ENCODE results near the gene NRN1.

DNA sequence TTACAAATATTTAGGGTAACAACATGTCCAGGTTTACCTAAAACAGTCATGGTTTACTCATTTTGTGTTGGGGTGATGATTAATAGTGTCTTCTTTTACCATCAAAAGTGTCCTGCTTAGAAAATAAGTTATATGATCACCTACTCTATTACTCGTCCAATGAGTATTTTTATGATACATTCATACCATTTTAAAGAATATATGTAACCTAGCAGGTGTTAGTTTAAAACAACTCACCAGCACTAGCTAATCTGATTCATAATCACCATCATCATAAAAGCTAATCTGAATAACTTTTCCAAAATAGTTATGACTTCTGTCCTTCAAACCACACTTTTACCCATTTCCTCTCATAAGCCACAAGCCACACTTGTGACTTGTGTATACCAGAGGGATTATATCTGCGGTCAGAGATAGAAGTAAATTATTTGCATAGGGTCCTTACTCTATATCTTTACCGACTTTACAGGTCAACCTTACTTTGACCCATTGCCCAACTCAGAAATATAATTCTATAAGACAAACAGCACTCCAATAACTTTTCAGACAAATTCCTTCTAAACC, 33.3 kb upstream of the NRN1 start:
- TF ChIP-seq, protein P1, sequence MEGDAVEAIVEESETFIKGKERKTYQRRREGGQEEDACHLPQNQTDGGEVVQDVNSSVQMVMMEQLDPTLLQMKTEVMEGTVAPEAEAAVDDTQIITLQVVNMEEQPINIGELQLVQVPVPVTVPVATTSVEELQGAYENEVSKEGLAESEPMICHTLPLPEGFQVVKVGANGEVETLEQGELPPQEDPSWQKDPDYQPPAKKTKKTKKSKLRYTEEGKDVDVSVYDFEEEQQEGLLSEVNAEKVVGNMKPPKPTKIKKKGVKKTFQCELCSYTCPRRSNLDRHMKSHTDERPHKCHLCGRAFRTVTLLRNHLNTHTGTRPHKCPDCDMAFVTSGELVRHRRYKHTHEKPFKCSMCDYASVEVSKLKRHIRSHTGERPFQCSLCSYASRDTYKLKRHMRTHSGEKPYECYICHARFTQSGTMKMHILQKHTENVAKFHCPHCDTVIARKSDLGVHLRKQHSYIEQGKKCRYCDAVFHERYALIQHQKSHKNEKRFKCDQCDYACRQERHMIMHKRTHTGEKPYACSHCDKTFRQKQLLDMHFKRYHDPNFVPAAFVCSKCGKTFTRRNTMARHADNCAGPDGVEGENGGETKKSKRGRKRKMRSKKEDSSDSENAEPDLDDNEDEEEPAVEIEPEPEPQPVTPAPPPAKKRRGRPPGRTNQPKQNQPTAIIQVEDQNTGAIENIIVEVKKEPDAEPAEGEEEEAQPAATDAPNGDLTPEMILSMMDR (IDR thresholded peaks at IDR 0.05) = no peak
- TF ChIP-seq POLR2A (IDR thresholded peaks at IDR 0.05) = no peak
